HG03175 (cell line): ENCODE results near the gene PIM3.

Source experiments
- ATAC-seq: cut with Tn5 transposase; IDR thresholded peaks from one replicate; pipeline ENCODE4 v1.9.1; 2021; ENCODE audit warnings: mild to moderate bottlenecking, moderate library complexity; ENCODE audit not compliant: unreplicated experiment

PIM3 gene

GRCh38 chr22:49954354-49954753 lies 6.2 kb upstream of the PIM3 start:
- no peak for ATAC-seq

GRCh38 chr22:49954991-49955580 lies 5.5 kb upstream of the PIM3 start:
- no peak for ATAC-seq

- no peak for ATAC-seq
These were observed 4.8 kb upstream of the PIM3 start for GRCh38 chr22:49955581-49956417.

- ATAC-seq = no peak
These were observed 4.2 kb upstream of the PIM3 start for GRCh38 chr22:49956418-49956770.

GRCh38 chr22:49956914-49957825 lies 3.4 kb upstream of the PIM3 start:
- no peak for ATAC-seq

- ATAC-seq = no peak
These were observed 2.7 kb upstream of the PIM3 start for GRCh38 chr22:49957826-49958365.

GRCh38 chr22:49958366-49958921 lies 2.1 kb upstream of the PIM3 start:
- no peak for ATAC-seq

- ATAC-seq = no peak
These were observed 1.4 kb upstream of the PIM3 start for GRCh38 chr22:49958931-49959781.

GRCh38 chr22:49959782-49960158 lies 802 bp upstream of the PIM3 start:
- ATAC-seq = peak; percentile 13

- no peak for ATAC-seq
These were observed 531 bp downstream of the PIM3 start for GRCh38 chr22:49961005-49961600.

GRCh38 chr22:49961601-49962011 lies 1.0 kb downstream of the PIM3 start:
- ATAC-seq = no peak

GRCh38 chr22:49962012-49962750 lies 1.6 kb downstream of the PIM3 start:
- no peak for ATAC-seq

GRCh38 chr22:49962751-49963646 lies 2.4 kb downstream of the PIM3 start:
- no peak for ATAC-seq

GRCh38 chr22:49963647-49964026 lies 3.1 kb downstream of the PIM3 start:
- no peak for ATAC-seq

GRCh38 chr22:49964136-49965090 lies 3.8 kb downstream of the PIM3 start:
- no peak for ATAC-seq

- ATAC-seq = no peak
These were observed 4.8 kb downstream of the PIM3 start for GRCh38 chr22:49965091-49966040.
